HCT116 (cell line): ENCODE data around the gene CCDC172. TPM values are rescaled to one million over a fixed set of nuclear protein-coding genes. Genes with fewer than 3 reads are reported as not detected.

Experiments
- ATAC-seq: fragments of 200-7000 bp; cut with Tn5 transposase; 2 replicates; pipeline ENCODE4 v1.9.1; 2020; ENCODE audit warnings: mild to moderate bottlenecking, moderate library complexity
- BruUV-seq: library from RNA; stranded (reverse); fragments of 400-500 nt; replicated peaks from 2 replicates; lab custom pipeline; 2021; lab: Mats Ljungman, UMichigan
- CTCF ChIA-PET: fragments of 300-600 bp; sonication (Branson Sonifier 250); formaldehyde crosslinking; loops from one replicate; lab custom pipeline; 2021; ENCODE audit warnings: antibody characterized with exemption; lab: Charles Lee
- POLR2A ChIA-PET: fragments of 300-600, 350-600 bp; sonication (Branson Sonifier 250); formaldehyde crosslinking; loops from one replicate; lab custom pipeline; 2021; ENCODE audit warnings: antibody characterized with exemption; lab: Charles Lee
- RAD21 ChIA-PET, 2 experiments: fragments of 300-600 bp; sonication (Branson Sonifier 250); formaldehyde crosslinking; loops; one replicate each; lab custom pipeline; 2023; ENCODE audit warnings: low total read pairs in 2 of 2; ENCODE audit not compliant: uncharacterized antibody in 2 of 2, unreplicated experiment in 2 of 2, low non-redundant PET in 1 of 2; lab: Charles Lee
- DNase-seq: peaks from one replicate; pipeline ENCODE4 v3.0.0-alpha.2; 2010; ENCODE audit warnings: low read depth, low spot score
- H2AFZ ChIP-seq: fragments of 200-600 bp; shearing (Covaris generic), sonication (generic); 2 replicates; pipeline ENCODE4 v1.6.1; 2017; ENCODE audit warnings: low read depth, mixed run types, mixed read lengths, antibody characterized with exemption, low read length; ENCODE audit not compliant: poor library complexity, severe bottlenecking
- H3K27ac ChIP-seq: 2 replicates; pipeline ENCODE4 v1.5.1; 2012; ENCODE audit warnings: low read depth, low read length
- H3K27me3 ChIP-seq: fragments of 200-600 bp; sonication (generic); 2 replicates; pipeline ENCODE4 v1.6.1; 2016; ENCODE audit warnings: mixed run types, low read length, mixed read lengths; ENCODE audit not compliant: insufficient read depth
- H3K36me3 ChIP-seq, 2 experiments: fragments of 200-500 bp in 1 of 2; fragments of 200-600 bp in 1 of 2; sonication (Bioruptor generic) in 1 of 2; sonication (generic) in 1 of 2; 2 replicates each; pipeline versions ENCODE4 v1.5.1 to v1.6.1; 2014 to 2016; ENCODE audit warnings: low read length in 2 of 2, inconsistent platforms in 1 of 2, mixed read lengths in 1 of 2, mixed run types in 1 of 2; ENCODE audit not compliant: insufficient read depth in 2 of 2, control insufficient read depth in 1 of 2
- H3K4me1 ChIP-seq, 2 experiments: fragments of 200-600 bp in 1 of 2; sonication (generic) in 1 of 2; 2 replicates each; pipeline versions ENCODE4 v1.5.1 to v1.6.1; 2012 to 2017; ENCODE audit warnings: low read length in 2 of 2, inconsistent platforms in 1 of 2, mild to moderate bottlenecking in 1 of 2, mixed read lengths in 1 of 2, mixed run types in 1 of 2, moderate library complexity in 1 of 2; ENCODE audit not compliant: insufficient read depth in 2 of 2, control insufficient read depth in 1 of 2
- H3K4me2 ChIP-seq: fragments of 200-600 bp; sonication (generic); 2 replicates; pipeline ENCODE4 v1.6.1; 2017; ENCODE audit warnings: mixed run types, low read length, mixed read lengths
- H3K4me3 ChIP-seq, 2 experiments: fragments of 200-600 bp in 1 of 2; sonication (generic) in 1 of 2; replicated peaks in 1 of 2; 2 replicates each; pipeline ENCODE4 v1.5.1; 2011 to 2016; ENCODE audit warnings: low read length in 2 of 2, control low read depth in 1 of 2, low read depth in 1 of 2, mild to moderate bottlenecking in 1 of 2, mixed read lengths in 1 of 2, mixed run types in 1 of 2
- H3K79me2 ChIP-seq: fragments of 200-600 bp; sonication (generic); 2 replicates; pipeline ENCODE4 v1.6.1; 2017; ENCODE audit warnings: mild to moderate bottlenecking, mixed run types, low read length, moderate library complexity, mixed read lengths; ENCODE audit not compliant: insufficient read depth
- H3K9ac ChIP-seq: fragments of 200-600 bp; sonication (generic); 2 replicates; pipeline ENCODE4 v1.6.1; 2016; ENCODE audit warnings: low read length, mixed read lengths
- H3K9me2 ChIP-seq: fragments of 200-600 bp; sonication (generic), shearing (Covaris generic); 2 replicates; pipeline ENCODE4 v1.6.1; 2017; ENCODE audit warnings: mixed run types, mild to moderate bottlenecking, moderate library complexity; ENCODE audit not compliant: insufficient read depth
- H3K9me3 ChIP-seq, 2 experiments: fragments of 200-500 bp in 1 of 2; fragments of 200-600 bp in 1 of 2; sonication (Bioruptor generic) in 1 of 2; sonication (generic) in 1 of 2; 2 replicates each; pipeline ENCODE4 v1.6.1; 2014 to 2017; ENCODE audit warnings: low read length in 2 of 2, mixed read lengths in 2 of 2, inconsistent platforms in 1 of 2, low read depth in 1 of 2, mild to moderate bottlenecking in 1 of 2, mixed run types in 1 of 2, moderate library complexity in 1 of 2; ENCODE audit not compliant: control insufficient read depth in 1 of 2, insufficient read depth in 1 of 2
- H4K20me1 ChIP-seq: fragments of 200-600 bp; sonication (generic), shearing (Covaris generic); 2 replicates; pipeline ENCODE4 v1.6.1; 2017; ENCODE audit warnings: mixed run types, mild to moderate bottlenecking, moderate library complexity; ENCODE audit not compliant: insufficient read depth
- CBX3 ChIP-seq: IDR thresholded peaks from 2 replicates; pipeline ENCODE4 v1.6.1; 2012; ENCODE audit warnings: low read depth
- CTCF ChIP-seq, 3 experiments: fragments of 200-600 bp in 1 of 3; sonication (generic) in 1 of 3; IDR thresholded peaks in 2 of 3; conservative IDR thresholded peaks in 1 of 3; 2 replicates each; pipeline ENCODE4 v1.5.1; 2012 to 2017; ENCODE audit warnings: low read depth in 2 of 3, low read length in 2 of 3, antibody characterized with exemption in 1 of 3, borderline replicate concordance in 1 of 3, control low read depth in 1 of 3, mild to moderate bottlenecking in 1 of 3, mixed read lengths in 1 of 3, mixed run types in 1 of 3, moderate library complexity in 1 of 3; ENCODE audit not compliant: insufficient read depth in 1 of 3
- EGR1 ChIP-seq: IDR thresholded peaks from 2 replicates; pipeline ENCODE4 v1.6.1; 2012; ENCODE audit warnings: low read depth
- EZH2 ChIP-seq: fragments of 200-600 bp; sonication (generic); IDR thresholded peaks from 2 replicates; pipeline ENCODE4 v1.6.1; 2017; ENCODE audit warnings: antibody characterized with exemption, mixed run types
- MAX ChIP-seq: IDR thresholded peaks from 2 replicates; pipeline ENCODE4 v1.6.1; 2012
- POLR2AphosphoS5 ChIP-seq: IDR thresholded peaks from 2 replicates; pipeline ENCODE4 v1.6.1; 2011; ENCODE audit warnings: mild to moderate bottlenecking, low read depth, low read length, moderate library complexity
- RAD21 ChIP-seq: IDR thresholded peaks from 2 replicates; pipeline ENCODE4 v1.6.1; 2012; ENCODE audit warnings: low read depth, mild to moderate bottlenecking
- SP1 ChIP-seq: IDR thresholded peaks from 2 replicates; pipeline ENCODE4 v1.6.1; 2012; ENCODE audit warnings: low read depth
- SRF ChIP-seq: IDR thresholded peaks from 2 replicates; pipeline ENCODE4 v1.6.1; 2012; ENCODE audit warnings: low read depth
- TCF7L2 ChIP-seq: IDR thresholded peaks from 2 replicates; pipeline ENCODE4 v1.7.0; 2011; ENCODE audit warnings: borderline replicate concordance, inconsistent platforms; ENCODE audit not compliant: insufficient read depth, insufficient read length; ENCODE audit errors: extremely low read depth
- YY1 ChIP-seq: IDR thresholded peaks from 2 replicates; pipeline ENCODE4 v1.6.1; 2011; ENCODE audit warnings: low read length, low read depth, moderate library complexity, mild to moderate bottlenecking; ENCODE audit not compliant: insufficient replicate concordance; ENCODE audit errors: extremely low read depth
- ZBTB33 ChIP-seq: IDR thresholded peaks from 2 replicates; pipeline ENCODE4 v1.6.1; 2011; ENCODE audit warnings: mild to moderate bottlenecking, low read length, moderate library complexity; ENCODE audit not compliant: insufficient replicate concordance; ENCODE audit errors: extremely low read depth
- ZNF274 ChIP-seq: fragments of 200-500 bp; sonication (Bioruptor generic); IDR thresholded peaks from 2 replicates; pipeline ENCODE4 v1.6.1; 2014; ENCODE audit warnings: mild to moderate bottlenecking, low read depth, low read length, inconsistent platforms
- intact Hi-C: fragments of 100-400 bp; cut with micrococcal nuclease; formaldehyde crosslinking; loops from 2 replicates; pipeline ENCODE4 v1.10.0; 2022
- total RNA-seq: library from RNA; stranded (reverse); gene quantifications from one replicate; pipeline ENCODE4 v1.2.1, GENCODE V29; 2021; ENCODE audit not compliant: unreplicated experiment

Gene CCDC172
- total RNA-seq, 1 experiment from 2014 or later = not detected

GRCh38 chr10:116417821-116418220, 93.6 kb downstream of the CCDC172 start:
- BruUV-seq = no TSS peak
- H3K4me3 ChIP-seq = no peak overlapping the region
- H2AFZ ChIP-seq = no peak overlapping the region
- H3K9me2 ChIP-seq = no peaks in the 10 kb centered on the region
- DNase-seq (no peak), ATAC-seq (no peak)
- H3K9me3 ChIP-seq = no peaks in the 10 kb centered on the region
- H3K27me3 ChIP-seq = peaks cover 31% of the 10 kb centered on the region
- intact Hi-C loops = no loop called here
- TF ChIP-seq MAX (no peak), YY1 (no peak), TCF7L2 (no peak), SP1 (no peak), ZBTB33 (no peak), CTCF (IDR thresholded peaks at IDR 0.05 in 2 of 3, conservative IDR thresholded peaks at IDR 0.05 in 1 of 3; ENCODE audit: borderline replicate concordance in 1 of 3, insufficient read depth in 1 of 3, low read depth in 2 of 3, low read length in 2 of 3) (no peak), EZH2 (no peak), EGR1 (no peak), CBX3 (no peak), SRF (no peak), RAD21 (no peak), ZNF274 (no peak), POLR2AphosphoS5 (no peak)
- POLR2A ChIA-PET = no interaction called here
- RAD21 ChIA-PET = no interaction called here
- H3K4me2 ChIP-seq = no peak overlapping the region
- H3K4me1 ChIP-seq = no peaks in the 10 kb centered on the region
- H3K79me2 ChIP-seq = no peaks in the 10 kb centered on the region
- H3K36me3 ChIP-seq = no peaks in the 10 kb centered on the region
- no peak overlapping the region for H3K9ac ChIP-seq
- no peak overlapping the region for H3K27ac ChIP-seq
- H4K20me1 ChIP-seq = no peaks in the 10 kb centered on the region
- CTCF ChIA-PET = no interaction called here
